GM13977 (cell line): ENCODE results near the gene P3H1.
"Not testable (repeated sequence)": the region's sequence is repeated elsewhere in the genome, so short reads cannot be mapped to it uniquely, and the experiment has no call there.

Source experiments
- DNase-seq: peaks from one replicate; pipeline ENCODE4 v3.0.0; 2012; ENCODE audit warnings: low spot score
- in situ Hi-C: fragments of 300-500 bp; cut with MboI; formaldehyde crosslinking; loops from one replicate; pipeline ENCODE4 v1.12.0; 2022; ENCODE audit warnings: low sequenced_read_pairs, low pct_unique_long_range_greater_than_20kb, mixed read lengths, inconsistent platforms; ENCODE audit not compliant: unreplicated experiment
- TF ChIP-seq, protein P1 (sequence below): IDR thresholded peaks from 2 replicates; pipeline ENCODE4 v1.5.1; 2012; ENCODE audit warnings: mild to moderate bottlenecking, control low read depth; ENCODE audit not compliant: insufficient read depth; ENCODE audit errors: extremely low read depth, missing control alignments

The P3H1 gene, protein sequence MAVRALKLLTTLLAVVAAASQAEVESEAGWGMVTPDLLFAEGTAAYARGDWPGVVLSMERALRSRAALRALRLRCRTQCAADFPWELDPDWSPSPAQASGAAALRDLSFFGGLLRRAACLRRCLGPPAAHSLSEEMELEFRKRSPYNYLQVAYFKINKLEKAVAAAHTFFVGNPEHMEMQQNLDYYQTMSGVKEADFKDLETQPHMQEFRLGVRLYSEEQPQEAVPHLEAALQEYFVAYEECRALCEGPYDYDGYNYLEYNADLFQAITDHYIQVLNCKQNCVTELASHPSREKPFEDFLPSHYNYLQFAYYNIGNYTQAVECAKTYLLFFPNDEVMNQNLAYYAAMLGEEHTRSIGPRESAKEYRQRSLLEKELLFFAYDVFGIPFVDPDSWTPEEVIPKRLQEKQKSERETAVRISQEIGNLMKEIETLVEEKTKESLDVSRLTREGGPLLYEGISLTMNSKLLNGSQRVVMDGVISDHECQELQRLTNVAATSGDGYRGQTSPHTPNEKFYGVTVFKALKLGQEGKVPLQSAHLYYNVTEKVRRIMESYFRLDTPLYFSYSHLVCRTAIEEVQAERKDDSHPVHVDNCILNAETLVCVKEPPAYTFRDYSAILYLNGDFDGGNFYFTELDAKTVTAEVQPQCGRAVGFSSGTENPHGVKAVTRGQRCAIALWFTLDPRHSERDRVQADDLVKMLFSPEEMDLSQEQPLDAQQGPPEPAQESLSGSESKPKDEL

DNA sequence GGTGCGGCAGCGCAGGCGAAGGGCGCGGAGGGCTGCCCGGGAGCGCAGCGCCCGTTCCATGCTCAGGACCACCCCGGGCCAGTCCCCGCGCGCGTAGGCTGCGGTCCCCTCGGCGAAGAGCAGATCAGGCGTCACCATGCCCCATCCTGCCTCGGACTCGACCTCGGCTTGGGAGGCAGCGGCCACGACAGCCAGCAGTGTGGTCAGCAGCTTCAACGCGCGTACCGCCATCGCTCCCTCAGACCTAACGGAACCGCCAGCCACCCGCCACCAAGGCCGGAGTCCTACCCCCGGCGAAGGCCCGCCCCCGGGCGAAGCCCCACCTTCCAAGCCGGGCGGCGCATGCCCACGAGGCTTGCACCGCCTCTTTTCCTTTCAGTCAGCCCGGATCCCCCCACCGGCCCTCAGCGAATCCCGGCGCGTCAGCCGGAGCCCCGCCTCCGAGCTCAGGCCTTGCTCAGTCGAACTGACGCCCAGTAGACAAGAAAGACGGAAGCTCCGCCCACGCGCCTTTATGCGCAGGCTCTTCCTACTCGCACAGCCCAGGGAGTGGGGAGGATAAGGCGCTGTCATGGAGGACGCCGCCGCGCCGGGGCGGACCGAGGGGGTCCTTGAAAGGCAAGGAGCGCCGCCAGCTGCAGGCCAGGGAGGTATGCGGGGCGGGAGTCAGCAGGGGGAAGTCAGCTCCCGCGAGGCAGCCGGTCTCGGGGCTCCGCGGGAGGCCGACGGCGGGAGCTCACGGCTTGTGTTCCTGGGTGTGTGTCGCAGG lies at the start of gene P3H1, which contains the start of gene C1orf50:
Gene P3H1, minus strand, starts transcription at position 288 of the 769 bp plus-strand sequence. Its CDS starts 57 bp downstream, at position 231.
Gene C1orf50, plus strand, starts transcription at position 509 of the 769 bp plus-strand sequence. Its CDS starts 63 bp downstream, at position 572.
- in situ Hi-C loops: loop anchor here (25.0 kb wide), 1 partner anchor 295 kb away; no protein-coding TSS in a partner anchor
- TF ChIP-seq, protein P1, sequence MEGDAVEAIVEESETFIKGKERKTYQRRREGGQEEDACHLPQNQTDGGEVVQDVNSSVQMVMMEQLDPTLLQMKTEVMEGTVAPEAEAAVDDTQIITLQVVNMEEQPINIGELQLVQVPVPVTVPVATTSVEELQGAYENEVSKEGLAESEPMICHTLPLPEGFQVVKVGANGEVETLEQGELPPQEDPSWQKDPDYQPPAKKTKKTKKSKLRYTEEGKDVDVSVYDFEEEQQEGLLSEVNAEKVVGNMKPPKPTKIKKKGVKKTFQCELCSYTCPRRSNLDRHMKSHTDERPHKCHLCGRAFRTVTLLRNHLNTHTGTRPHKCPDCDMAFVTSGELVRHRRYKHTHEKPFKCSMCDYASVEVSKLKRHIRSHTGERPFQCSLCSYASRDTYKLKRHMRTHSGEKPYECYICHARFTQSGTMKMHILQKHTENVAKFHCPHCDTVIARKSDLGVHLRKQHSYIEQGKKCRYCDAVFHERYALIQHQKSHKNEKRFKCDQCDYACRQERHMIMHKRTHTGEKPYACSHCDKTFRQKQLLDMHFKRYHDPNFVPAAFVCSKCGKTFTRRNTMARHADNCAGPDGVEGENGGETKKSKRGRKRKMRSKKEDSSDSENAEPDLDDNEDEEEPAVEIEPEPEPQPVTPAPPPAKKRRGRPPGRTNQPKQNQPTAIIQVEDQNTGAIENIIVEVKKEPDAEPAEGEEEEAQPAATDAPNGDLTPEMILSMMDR: no peak
- peak; percentile 98 for DNase-seq

DNA sequence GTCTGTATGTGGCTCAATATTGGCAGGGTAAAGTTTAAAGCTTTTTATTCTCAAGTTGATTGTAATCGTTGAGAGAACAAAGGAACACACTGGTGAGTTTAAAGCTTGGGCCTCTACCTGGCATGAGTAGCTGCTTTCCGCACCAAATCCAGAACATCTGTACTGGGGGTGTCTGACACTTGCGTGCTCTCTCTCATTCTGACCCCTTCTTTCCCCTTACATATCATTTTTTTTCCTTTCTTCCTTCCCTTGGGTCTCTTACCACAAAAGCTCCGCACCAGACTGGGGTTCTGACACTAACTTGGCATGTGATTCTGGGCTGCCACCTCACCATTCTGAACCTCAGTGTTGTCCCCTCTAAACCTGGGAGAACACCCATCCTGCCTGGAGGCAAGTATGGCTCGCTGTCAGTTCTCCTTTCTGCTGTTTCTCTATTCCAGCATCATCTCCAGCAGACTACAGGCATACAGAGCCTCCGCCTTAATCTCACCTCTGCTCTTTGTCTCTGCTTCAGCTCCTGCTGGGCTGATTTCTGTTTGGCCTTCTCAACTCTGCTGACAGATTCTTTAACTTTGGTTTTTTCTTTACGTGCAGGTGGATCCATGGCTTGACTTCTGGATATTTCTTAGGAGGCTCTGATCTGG lies 49.2 kb upstream of the P3H1 start:
- in situ Hi-C loops: no loop called here
- DNase-seq: peak; percentile 18
- TF ChIP-seq, protein P1: no peak

DNA sequence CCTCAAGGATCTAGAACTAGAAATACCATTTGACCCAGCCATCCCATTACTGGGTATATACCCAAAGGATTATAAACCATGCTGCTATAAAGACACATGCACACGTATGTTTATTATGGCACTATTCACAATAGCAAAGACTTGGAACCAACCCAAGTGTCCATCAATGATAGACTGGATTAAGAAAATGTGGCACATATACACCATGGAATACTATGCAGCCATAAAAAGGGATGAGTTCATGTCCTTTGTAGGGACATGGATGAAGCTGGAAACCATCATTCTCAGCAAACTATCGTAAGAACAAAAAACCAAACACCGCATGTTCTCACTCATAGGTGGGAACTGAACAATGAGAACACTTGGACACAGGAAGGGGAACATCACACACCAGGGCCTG lies 48.0 kb upstream of the P3H1 start:
- DNase-seq, in situ Hi-C loops: not testable (repeated sequence)

DNA sequence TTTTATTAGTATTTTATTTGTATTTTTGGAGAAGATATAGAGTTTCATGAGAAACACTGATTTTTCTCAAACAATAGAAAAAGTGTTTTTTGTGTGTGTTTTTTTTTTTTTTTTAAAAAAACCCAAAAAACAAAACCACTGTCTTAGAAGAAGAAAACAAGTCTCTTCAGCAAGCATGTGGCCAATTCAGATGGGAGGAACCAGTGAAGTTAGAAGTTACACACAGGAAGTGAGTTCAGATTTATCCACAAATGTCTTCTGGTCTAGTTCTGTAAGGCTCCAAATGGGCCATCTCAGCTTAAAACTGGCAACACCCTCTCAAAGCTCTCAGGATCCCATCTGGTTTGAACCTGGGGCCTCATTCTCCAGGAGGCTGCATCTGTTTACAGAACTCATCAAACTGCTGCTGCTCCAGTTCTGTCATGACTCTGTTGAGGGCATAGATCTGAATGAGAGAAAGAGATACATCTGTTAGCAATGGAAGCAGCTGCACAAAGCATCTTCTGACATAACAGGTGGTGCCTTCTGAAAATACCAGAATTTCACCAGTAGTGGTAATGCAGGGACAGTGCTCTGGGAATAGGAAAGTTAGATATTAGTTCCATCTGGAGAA lies 40.3 kb upstream of the P3H1 start:
- TF ChIP-seq, protein P1: no peak
- no peak for DNase-seq

DNA sequence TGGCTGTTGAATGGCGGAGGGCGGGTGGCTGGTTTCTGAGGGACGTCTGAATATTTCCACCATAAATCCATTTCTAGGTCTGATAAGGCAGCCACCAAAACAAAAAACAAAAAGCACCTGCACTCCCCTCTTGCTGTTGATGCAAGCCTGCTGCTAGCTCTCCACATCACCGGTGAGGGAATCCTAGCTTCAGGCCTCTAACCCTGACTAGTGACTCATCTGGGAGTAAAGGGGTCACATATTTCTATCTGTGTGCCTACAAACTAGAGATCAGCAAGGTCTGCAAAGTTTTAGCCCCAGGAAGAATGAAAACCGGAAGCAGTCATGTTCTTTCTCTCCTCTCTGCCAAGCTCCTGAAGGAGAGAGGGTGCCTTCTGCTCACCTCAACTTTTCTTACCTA lies 39.8 kb upstream of the P3H1 start:
- TF ChIP-seq, protein P1: no peak
- no peak for DNase-seq
- in situ Hi-C loops: no loop called here

More for the DNA sequence above, 40.3 kb upstream of the P3H1 start:
- in situ Hi-C loops: no loop called here

DNA sequence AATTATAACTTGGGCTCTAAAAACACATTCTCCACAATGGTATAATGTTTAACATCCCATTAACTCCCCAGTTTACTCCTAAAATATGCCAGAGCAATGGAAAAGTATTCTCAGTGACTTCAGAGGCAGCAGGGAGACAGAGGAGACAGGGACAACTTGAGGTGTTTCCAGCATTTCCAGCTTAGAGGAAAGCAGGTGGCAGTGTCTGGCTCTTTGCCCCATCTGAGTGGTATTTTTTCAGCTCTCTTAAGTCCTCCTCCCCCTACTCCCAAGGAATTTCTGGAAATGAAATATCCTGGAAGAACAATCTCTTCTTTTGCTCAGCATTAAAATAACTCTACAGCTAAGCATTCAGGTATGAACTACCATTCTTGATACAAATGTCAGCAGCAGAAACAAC lies 39.3 kb upstream of the P3H1 start:
- in situ Hi-C loops: no loop called here
- no peak for DNase-seq
- TF ChIP-seq, protein P1: no peak
